GM18526 (cell line): Measurements from ENCODE around the gene PIKFYVE.

Source experiments
- POLR2A ChIP-seq: IDR thresholded peaks from 3 replicates; pipeline ENCODE4 v1.6.1; 2011; ENCODE audit not compliant: insufficient read length; ENCODE audit errors: extremely low read depth

Gene PIKFYVE

GRCh38 chr2:208370881-208371633, 105.0 kb downstream of the PIKFYVE start:
- no peak for TF ChIP-seq POLR2A

GRCh38 chr2:208371634-208371935, 105.5 kb downstream of the PIKFYVE start:
- TF ChIP-seq POLR2A: no peak

GRCh38 chr2:208373460-208374089, 107.5 kb downstream of the PIKFYVE start:
- TF ChIP-seq POLR2A: no peak

GRCh38 chr2:208375491-208376068, 109.5 kb downstream of the PIKFYVE start:
- TF ChIP-seq POLR2A: no peak

GRCh38 chr2:208379192-208379591, 113.1 kb downstream of the PIKFYVE start:
- TF ChIP-seq POLR2A: no peak

- TF ChIP-seq POLR2A: no peak
Observed at GRCh38 chr2:208384637-208385036, 118.6 kb downstream of the PIKFYVE start.

- TF ChIP-seq POLR2A: no peak
Observed at GRCh38 chr2:208386541-208386940, 120.5 kb downstream of the PIKFYVE start.

GRCh38 chr2:208389940-208390339, 123.9 kb downstream of the PIKFYVE start:
- no peak for TF ChIP-seq POLR2A

- no peak for TF ChIP-seq POLR2A
Observed at GRCh38 chr2:208392300-208392699, 126.2 kb downstream of the PIKFYVE start.

GRCh38 chr2:208399201-208399600, 133.1 kb downstream of the PIKFYVE start:
- TF ChIP-seq POLR2A: no peak

- no peak for TF ChIP-seq POLR2A
Observed at GRCh38 chr2:208406474-208407451, 140.7 kb downstream of the PIKFYVE start, which contains the start of gene PTH2R. Gene PTH2R, plus strand, starts transcription at chr2:208406792. Its CDS starts 252 bp downstream, at chr2:208407044.

GRCh38 chr2:208407667-208408066, 141.6 kb downstream of the PIKFYVE start:
- TF ChIP-seq POLR2A: no peak
